GM12878 (cell line): Measurements from ENCODE around the gene HOXD1. TPM values are rescaled to one million over a fixed set of nuclear protein-coding genes. Genes with fewer than 3 reads are reported as not detected.

Source experiments
- ATAC-seq: fragments of 200-7000 bp; cut with Tn5 transposase; 3 replicates; pipeline ENCODE4 v1.9.1; 2020; ENCODE audit warnings: mild to moderate bottlenecking, moderate library complexity
- BruUV-seq: library from RNA; stranded (reverse); fragments of 400-500 nt; replicated peaks from 2 replicates; lab custom pipeline; 2021; lab: Mats Ljungman, UMichigan
- CTCF ChIA-PET: fragments of 300-600 bp; sonication (Branson Sonifier 250); formaldehyde crosslinking; extraction: SDS; loops from one replicate; lab custom pipeline; 2021; ENCODE audit warnings: inconsistent platforms; lab: Yijun Ruan, JAX
- POLR2A ChIA-PET: fragments of 350-600 bp; formaldehyde crosslinking; extraction: SDS; loops from one replicate; lab custom pipeline; 2021; ENCODE audit warnings: inconsistent platforms; lab: Charles Lee
- RAD21 ChIA-PET: fragments of 300-600 bp; sonication (Branson Sonifier 250); formaldehyde crosslinking; loops from one replicate; lab custom pipeline; 2023; ENCODE audit warnings: antibody characterized with exemption; ENCODE audit not compliant: unreplicated experiment; lab: Charles Lee
- SMC1A ChIA-PET: fragments of 300-600 bp; sonication (Branson Sonifier 250); formaldehyde crosslinking; loops from one replicate; lab custom pipeline; 2023; ENCODE audit not compliant: unreplicated experiment, uncharacterized antibody; lab: Charles Lee
- DNase-seq: peaks from one replicate; pipeline ENCODE4 v3.0.0-alpha.2; 2011; ENCODE audit warnings: low read depth, low spot score
- FAIRE-seq: peaks from 3 replicates; lab custom pipeline; 2011; peaks lifted over from hg19 to GRCh38; lab: Jason Lieb, UNC
- H2AFZ ChIP-seq: 2 replicates; pipeline ENCODE4 v1.6.0; 2011; ENCODE audit warnings: low read depth, low read length, control low read depth; ENCODE audit not compliant: control insufficient read depth
- H3K27ac ChIP-seq: 2 replicates; pipeline ENCODE4 v1.5.1; 2011; ENCODE audit warnings: control low read depth; ENCODE audit not compliant: control insufficient read depth, insufficient read depth
- H3K27me3 ChIP-seq, 2 experiments: replicated peaks in 1 of 2; 2 replicates each; pipeline versions ENCODE4 v1.6.0 to v1.6.1; 2011; ENCODE audit warnings: low read length in 1 of 2; ENCODE audit not compliant: control insufficient read depth in 2 of 2, insufficient read depth in 2 of 2
- H3K36me3 ChIP-seq, 2 experiments: 2 replicates each; pipeline ENCODE4 v1.5.1; 2011; ENCODE audit warnings: low read length in 1 of 2; ENCODE audit not compliant: control insufficient read depth in 2 of 2, insufficient read depth in 2 of 2
- H3K4me1 ChIP-seq: 2 replicates; pipeline ENCODE4 v1.6.1; 2011; ENCODE audit warnings: mild to moderate bottlenecking, low read length, moderate library complexity, mixed read lengths; ENCODE audit not compliant: control insufficient read depth, insufficient read depth
- H3K4me2 ChIP-seq: 2 replicates; pipeline ENCODE4 v1.6.0; 2011; ENCODE audit warnings: control low read depth; ENCODE audit not compliant: control insufficient read depth, insufficient read depth
- H3K4me3 ChIP-seq: fragments of 200-600 bp; sonication (generic); 2 replicates; pipeline ENCODE4 v1.5.1; 2016
- H3K79me2 ChIP-seq: 2 replicates; pipeline ENCODE4 v1.6.0; 2011; ENCODE audit warnings: low read length; ENCODE audit not compliant: control insufficient read depth, insufficient read depth
- H3K9ac ChIP-seq: 2 replicates; pipeline ENCODE4 v1.8.0; 2011; ENCODE audit warnings: low read length, control low read depth, mixed read lengths; ENCODE audit not compliant: control insufficient read depth, insufficient read depth
- H3K9me3 ChIP-seq: replicated peaks from 3 replicates; pipeline ENCODE4 v1.5.1; 2011; ENCODE audit warnings: mild to moderate bottlenecking, low read length; ENCODE audit not compliant: control insufficient read depth, insufficient read depth
- H4K20me1 ChIP-seq: 2 replicates; pipeline ENCODE4 v1.6.0; 2011; ENCODE audit not compliant: control insufficient read depth, insufficient read depth
- HDAC2 ChIP-seq: fragments of 200-600 bp; sonication (generic); IDR thresholded peaks from 2 replicates; pipeline ENCODE4 v1.6.1; 2017
- MXI1 ChIP-seq: fragments of 150-350 bp; IDR thresholded peaks from 2 replicates; pipeline ENCODE4 v1.6.1; 2011; ENCODE audit warnings: low read depth, mild to moderate bottlenecking, inconsistent platforms, low read length, improper control_type of control experiment
- NFIC ChIP-seq: IDR thresholded peaks from 2 replicates; pipeline ENCODE4 v1.6.1; 2012; ENCODE audit warnings: low read depth, mild to moderate bottlenecking, inconsistent platforms, low read length, moderate library complexity
- STAT3 ChIP-seq: IDR thresholded peaks from 2 replicates; pipeline ENCODE4 v1.6.1; 2011; ENCODE audit warnings: low read depth, low read length, improper control_type of control experiment
- TARDBP ChIP-seq: IDR thresholded peaks from 2 replicates; pipeline ENCODE4 v1.6.1; 2016; ENCODE audit warnings: borderline replicate concordance
- WGBS: methylation state at CpG from one replicate; pipeline ENCODE4 v1.1.6; 2016; ENCODE audit warnings: low lambda C conversion rate; ENCODE audit not compliant: insufficient replicate concordance, insufficient coverage; ENCODE audit errors: missing lambda C conversion rate; 5-methylcytosine and 5-hydroxymethylcytosine counted together
- in situ Hi-C: fragments of 300-500 bp; cut with MboI; formaldehyde crosslinking; loops from 9 replicates; pipeline ENCODE4 v1.14.3; 2018; ENCODE audit warnings: mixed read lengths
- intact Hi-C: fragments of 100-400 bp; cut with micrococcal nuclease; formaldehyde crosslinking; loops from one replicate; pipeline ENCODE4 v1.14.2; 2022; ENCODE audit not compliant: unreplicated experiment
- polyA plus RNA-seq, 11 experiments: library from polyadenylated mRNA; depleted of rRNA in 4 of 11; unstranded in 6 of 11; stranded (reverse) in 5 of 11; fragments of >200 nt; fragmentation: Nextera tagmentation in 4 of 11; fragmentation: Illumina TruSeq in 1 of 11; extraction: Ambion mirVana in 4 of 11; extraction: Trizol in 1 of 11; gene quantifications; 1 replicate in 1 of 11; 2 replicates in 10 of 11; pipeline versions ENCODE4 v1.2.1 to v1.2.3, GENCODE V29; 2011 to 2016; ENCODE audit warnings: inconsistent platforms in 2 of 11, missing spikeins in 2 of 11, low read depth in 1 of 11
- total RNA-seq, 4 experiments: library from RNA; depleted of rRNA in 3 of 4; stranded (reverse); fragments of >200 nt in 3 of 4; fragmentation: Illumina TruSeq in 1 of 4; extraction: Trizol in 1 of 4; gene quantifications; 2 replicates each; pipeline versions ENCODE4 v1.2.1 to v1.2.3, GENCODE V29; 2013 to 2021
- TF ChIP-seq, protein P1 (sequence below), 3 experiments: IDR thresholded peaks in 2 of 3; conservative IDR thresholded peaks in 1 of 3; 2 replicates each; pipeline ENCODE4 v1.5.1; 2011; ENCODE audit warnings: low read depth in 3 of 3, low read length in 3 of 3, mild to moderate bottlenecking in 3 of 3, control low read depth in 2 of 3, moderate library complexity in 2 of 3, inconsistent platforms in 1 of 3, mixed read lengths in 1 of 3; ENCODE audit not compliant: control insufficient read depth in 2 of 3, insufficient read depth in 1 of 3; ENCODE audit errors: extremely low read depth in 1 of 3

HOXD1 gene
- total and polyA plus RNA-seq, 10 of the 15 experiments (the other 5 are each of a cell fraction or from before 2014, with no cell fraction given): not detected

DNA sequence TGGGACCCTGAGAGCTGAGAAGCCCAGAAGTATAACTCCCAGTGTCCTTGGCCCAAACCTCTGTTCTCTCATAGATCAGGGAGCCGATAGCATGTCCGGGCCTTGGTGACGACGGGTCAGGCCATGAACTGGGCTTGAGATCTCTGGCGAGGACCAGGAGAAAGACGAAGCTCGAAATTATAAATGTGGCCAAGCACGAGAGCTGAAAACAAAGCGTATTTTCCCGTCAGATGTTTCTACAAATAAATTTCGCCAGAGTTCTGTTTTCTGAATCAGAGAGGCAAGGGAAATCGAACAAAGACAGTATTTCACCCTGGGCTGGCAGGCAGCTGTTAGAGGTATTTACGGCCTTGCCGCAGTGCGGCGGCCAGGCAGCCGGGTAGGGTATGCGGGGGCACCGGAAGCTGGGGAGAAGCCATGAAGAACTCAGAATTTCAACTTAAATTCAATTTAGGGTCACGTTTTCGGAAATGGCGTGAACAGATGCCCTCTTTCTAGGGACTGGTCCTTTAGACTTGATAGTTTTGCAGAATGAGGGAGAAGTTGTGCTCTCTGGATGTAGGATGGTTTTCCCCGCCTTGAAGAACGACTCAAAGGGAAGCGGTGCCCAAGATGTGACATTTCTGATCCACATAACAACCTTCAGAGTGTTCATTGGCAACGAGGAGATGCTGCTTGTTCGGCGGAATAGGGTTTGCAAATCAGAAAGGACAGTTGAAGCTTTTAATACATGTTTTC lies 49.4 kb upstream of the HOXD1 start:
- H3K4me1 ChIP-seq: no peaks in the 10 kb centered on the region
- RAD21 ChIA-PET: interaction anchor here (0.8 to 3.7 kb wide), 7 partner anchors 13 to 498 kb away, joined by 3 to 76 read pairs (median 4); no protein-coding TSS in a partner anchor
- CTCF ChIA-PET: interaction anchor here (0.7 to 8.6 kb wide), 17 partner anchors 12 to 1010 kb away, joined by 3 to 157 read pairs (median 10); no protein-coding TSS in a partner anchor
- no peaks in the 10 kb centered on the region for H4K20me1 ChIP-seq
- no peak overlapping the region for H3K4me2 ChIP-seq
- H3K27me3 ChIP-seq: peaks cover 2 to 11% of the 10 kb centered on the region in 2 experiments
- DNase-seq (no peak), ATAC-seq (no peak), FAIRE-seq (no peak)
- intact Hi-C loops: no loop called here
- no peak for TF ChIP-seq NFIC
- no peak for TF ChIP-seq STAT3
- no peak for TF ChIP-seq HDAC2
- no peak for TF ChIP-seq TARDBP
- TF ChIP-seq, protein P1, sequence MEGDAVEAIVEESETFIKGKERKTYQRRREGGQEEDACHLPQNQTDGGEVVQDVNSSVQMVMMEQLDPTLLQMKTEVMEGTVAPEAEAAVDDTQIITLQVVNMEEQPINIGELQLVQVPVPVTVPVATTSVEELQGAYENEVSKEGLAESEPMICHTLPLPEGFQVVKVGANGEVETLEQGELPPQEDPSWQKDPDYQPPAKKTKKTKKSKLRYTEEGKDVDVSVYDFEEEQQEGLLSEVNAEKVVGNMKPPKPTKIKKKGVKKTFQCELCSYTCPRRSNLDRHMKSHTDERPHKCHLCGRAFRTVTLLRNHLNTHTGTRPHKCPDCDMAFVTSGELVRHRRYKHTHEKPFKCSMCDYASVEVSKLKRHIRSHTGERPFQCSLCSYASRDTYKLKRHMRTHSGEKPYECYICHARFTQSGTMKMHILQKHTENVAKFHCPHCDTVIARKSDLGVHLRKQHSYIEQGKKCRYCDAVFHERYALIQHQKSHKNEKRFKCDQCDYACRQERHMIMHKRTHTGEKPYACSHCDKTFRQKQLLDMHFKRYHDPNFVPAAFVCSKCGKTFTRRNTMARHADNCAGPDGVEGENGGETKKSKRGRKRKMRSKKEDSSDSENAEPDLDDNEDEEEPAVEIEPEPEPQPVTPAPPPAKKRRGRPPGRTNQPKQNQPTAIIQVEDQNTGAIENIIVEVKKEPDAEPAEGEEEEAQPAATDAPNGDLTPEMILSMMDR (IDR thresholded peaks at IDR 0.05 in 2 of 3, conservative IDR thresholded peaks at IDR 0.05 in 1 of 3; ENCODE audit: control insufficient read depth in 2 of 3, extremely low read depth in 1 of 3, insufficient read depth in 1 of 3, low read depth in 3 of 3, low read length in 3 of 3): no peak
- no peak for TF ChIP-seq MXI1
- H3K79me2 ChIP-seq: no peaks in the 10 kb centered on the region
- POLR2A ChIA-PET: no interaction called here
- H3K9ac ChIP-seq: no peak overlapping the region
- SMC1A ChIA-PET: interaction anchor here (1.1 to 5.3 kb wide), 7 partner anchors 11 to 1009 kb away, joined by 3 to 58 read pairs (median 12); no protein-coding TSS in a partner anchor
- H3K36me3 ChIP-seq: no peaks in the 10 kb centered on the region
- in situ Hi-C loops: loop anchor here (25.0 kb wide), 1 partner anchor 1198 kb away; no protein-coding TSS in a partner anchor
- H3K4me3 ChIP-seq: no peak overlapping the region
- WGBS: 42% methylated on average over 28 of the region's 28 CpGs
- H2AFZ ChIP-seq: no peak overlapping the region
- no TSS peak for BruUV-seq
- H3K27ac ChIP-seq: no peak overlapping the region
- H3K9me3 ChIP-seq: no peaks in the 10 kb centered on the region; the same call in 2 of the 3 replicates
